HL-60 (cell line): ENCODE measurements around the gene RBFOX1.

Source experiments
- POLR2AphosphoS5 ChIP-seq: IDR thresholded peaks from 2 replicates; pipeline ENCODE4 v1.6.1; 2012; ENCODE audit warnings: low read depth
- TF ChIP-seq, protein P1 (sequence below): IDR thresholded peaks from one replicate; pipeline ENCODE4 v1.5.1; 2011; ENCODE audit warnings: low read length, control low read depth, inconsistent platforms; ENCODE audit not compliant: insufficient read depth

DNA sequence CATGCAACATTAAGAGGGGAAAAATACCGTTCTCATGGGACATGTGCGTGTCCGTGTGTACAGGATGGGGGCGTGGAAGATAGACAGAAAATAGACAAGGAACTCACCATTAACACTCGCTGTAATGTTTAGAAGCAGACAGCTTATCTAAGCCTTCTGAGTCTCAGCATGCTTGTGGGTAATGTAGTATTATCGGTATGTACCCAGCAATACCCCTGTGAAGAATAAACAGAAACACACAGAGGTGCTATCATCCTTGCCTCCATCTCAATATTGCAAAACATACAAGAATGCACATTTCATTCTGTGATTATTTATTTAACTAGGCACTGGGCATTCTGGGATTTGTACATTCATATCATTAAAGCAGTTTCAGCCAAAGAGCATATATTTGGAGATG is 42.0 kb upstream of the RBFOX1 start:
- TF ChIP-seq, protein P1, sequence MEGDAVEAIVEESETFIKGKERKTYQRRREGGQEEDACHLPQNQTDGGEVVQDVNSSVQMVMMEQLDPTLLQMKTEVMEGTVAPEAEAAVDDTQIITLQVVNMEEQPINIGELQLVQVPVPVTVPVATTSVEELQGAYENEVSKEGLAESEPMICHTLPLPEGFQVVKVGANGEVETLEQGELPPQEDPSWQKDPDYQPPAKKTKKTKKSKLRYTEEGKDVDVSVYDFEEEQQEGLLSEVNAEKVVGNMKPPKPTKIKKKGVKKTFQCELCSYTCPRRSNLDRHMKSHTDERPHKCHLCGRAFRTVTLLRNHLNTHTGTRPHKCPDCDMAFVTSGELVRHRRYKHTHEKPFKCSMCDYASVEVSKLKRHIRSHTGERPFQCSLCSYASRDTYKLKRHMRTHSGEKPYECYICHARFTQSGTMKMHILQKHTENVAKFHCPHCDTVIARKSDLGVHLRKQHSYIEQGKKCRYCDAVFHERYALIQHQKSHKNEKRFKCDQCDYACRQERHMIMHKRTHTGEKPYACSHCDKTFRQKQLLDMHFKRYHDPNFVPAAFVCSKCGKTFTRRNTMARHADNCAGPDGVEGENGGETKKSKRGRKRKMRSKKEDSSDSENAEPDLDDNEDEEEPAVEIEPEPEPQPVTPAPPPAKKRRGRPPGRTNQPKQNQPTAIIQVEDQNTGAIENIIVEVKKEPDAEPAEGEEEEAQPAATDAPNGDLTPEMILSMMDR = no peak
- TF ChIP-seq POLR2AphosphoS5 = no peak
